GM18498 (cell line): ENCODE measurements around the gene PRRC1.
A peak's percentile ranks its signal among the peaks of the same experiment; 100 is the strongest.

Experiments
- ATAC-seq: cut with Tn5 transposase; IDR thresholded peaks from one replicate; pipeline ENCODE4 v1.9.1; 2021; ENCODE audit warnings: mild to moderate bottlenecking, moderate library complexity; ENCODE audit not compliant: unreplicated experiment

Gene PRRC1

GRCh38 chr5:127602481-127602880 is 85.0 kb downstream of the PRRC1 start:
- no peak for ATAC-seq

GRCh38 chr5:127602896-127603844 is 85.7 kb downstream of the PRRC1 start:
- ATAC-seq = peak; percentile 35
